Left hindlimb (tissue), 1 donor: Measurements from ENCODE around the gene IFT52.

Source experiments
- DNase-seq: peaks from one replicate; pipeline ENCODE4 v3.0.0-alpha.2; 2018

The IFT52 gene

GRCh38 chr20:43590392-43591303, at the start of gene IFT52:
Gene IFT52 (plus strand): TSS chr20:43590937. CDS start chr20:43594699, 3,762 bp downstream.
- DNase-seq = peak; percentile 95

DNA sequence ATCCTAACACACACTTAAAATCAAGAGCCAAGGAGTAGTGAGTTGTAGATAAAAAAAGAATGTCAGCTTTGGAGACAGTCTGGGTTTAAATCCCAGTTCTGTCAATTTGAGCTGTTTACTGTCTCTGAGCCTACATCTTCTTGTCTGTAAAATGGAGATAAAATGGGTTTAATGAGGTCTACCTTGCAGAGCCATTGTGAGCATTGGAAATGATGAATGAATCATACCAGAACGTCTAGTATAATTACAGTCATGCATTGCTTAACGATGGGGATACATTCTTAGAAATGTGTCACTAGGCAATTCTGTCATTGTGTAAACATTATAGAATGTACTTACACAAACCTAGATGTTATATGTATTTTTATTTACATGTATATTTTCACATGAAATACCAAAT, 49.5 kb upstream of the IFT52 start:
- DNase-seq = no peak

- no peak for DNase-seq
Measured at GRCh38 chr20:43542161-43542560, 48.6 kb upstream of the IFT52 start.

- no peak for DNase-seq
Measured at GRCh38 chr20:43542674-43543073, 48.1 kb upstream of the IFT52 start.

GRCh38 chr20:43543138-43543537, 47.6 kb upstream of the IFT52 start:
- no peak for DNase-seq

GRCh38 chr20:43544501-43544900, 46.2 kb upstream of the IFT52 start:
- DNase-seq = no peak

DNA sequence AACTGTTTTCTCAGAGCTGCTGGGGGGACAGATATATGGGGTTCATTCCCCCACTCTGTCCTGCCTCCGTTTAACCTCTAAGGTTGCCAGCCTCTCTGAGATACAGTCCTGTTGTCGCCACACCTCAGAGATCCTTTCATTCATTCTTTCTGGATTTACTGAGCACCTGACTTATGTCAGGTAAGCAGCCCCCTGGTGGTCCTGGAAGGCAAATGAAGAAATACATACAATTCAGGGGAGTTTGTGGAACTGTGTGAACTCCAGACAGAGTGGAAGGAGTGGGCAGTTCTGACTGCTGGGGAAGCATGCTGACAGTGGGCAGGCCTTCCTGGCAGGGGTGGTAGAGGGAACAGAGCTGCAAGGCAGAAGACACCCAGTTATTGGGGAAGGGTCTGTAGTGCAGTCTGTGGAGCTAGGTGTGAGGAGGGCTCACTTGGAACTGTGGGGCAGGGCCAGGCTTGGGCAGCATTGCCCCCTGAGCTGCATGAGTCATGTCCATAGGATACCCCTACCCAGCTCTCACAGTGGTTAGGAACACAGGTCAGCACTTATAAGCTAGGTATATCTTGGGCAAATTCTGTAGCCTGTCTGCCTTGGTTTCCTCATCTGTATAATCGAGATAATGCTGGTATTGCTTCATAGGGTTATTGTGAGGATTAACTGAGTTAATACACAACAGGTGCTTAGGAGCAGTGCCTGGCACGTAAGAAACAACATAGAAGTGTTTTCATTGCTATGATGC, 44.7 kb upstream of the IFT52 start:
- DNase-seq = no peak

DNA sequence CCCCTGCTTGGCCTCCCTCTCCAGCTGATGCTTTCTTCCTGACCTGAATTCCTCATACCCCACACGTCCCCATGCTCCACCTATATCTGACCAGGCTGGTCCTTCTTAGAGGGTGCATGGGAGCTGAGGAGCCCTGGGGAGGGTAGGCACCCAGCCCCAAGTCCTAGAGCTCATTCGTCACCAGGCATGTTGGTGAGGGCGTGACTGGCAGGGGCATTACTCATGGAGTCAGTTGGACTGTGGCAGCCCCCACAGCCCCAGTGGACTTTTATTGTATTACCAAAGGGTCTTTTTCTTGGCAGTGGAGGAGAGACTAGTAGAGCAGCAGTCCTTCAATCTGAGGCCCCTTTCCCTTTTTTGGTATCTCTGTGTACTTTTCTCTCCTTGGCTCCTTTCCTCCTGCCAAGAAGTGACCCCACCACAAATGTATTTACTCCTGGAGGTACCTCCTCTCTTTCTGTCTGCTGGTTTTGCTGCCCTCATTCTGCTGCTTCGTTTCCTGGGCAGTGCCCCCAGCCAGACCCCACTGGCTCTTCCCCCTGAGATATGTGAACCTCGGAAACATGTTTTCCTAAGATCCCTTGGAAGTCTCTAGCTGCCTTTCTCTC, 42.4 kb upstream of the IFT52 start:
- DNase-seq = no peak

GRCh38 chr20:43549416-43550065, 41.2 kb upstream of the IFT52 start:
- DNase-seq = no peak

- no peak for DNase-seq
Measured at GRCh38 chr20:43550456-43550855, 40.3 kb upstream of the IFT52 start.

- no peak for DNase-seq
Measured at GRCh38 chr20:43554369-43554768, 36.4 kb upstream of the IFT52 start.

DNA sequence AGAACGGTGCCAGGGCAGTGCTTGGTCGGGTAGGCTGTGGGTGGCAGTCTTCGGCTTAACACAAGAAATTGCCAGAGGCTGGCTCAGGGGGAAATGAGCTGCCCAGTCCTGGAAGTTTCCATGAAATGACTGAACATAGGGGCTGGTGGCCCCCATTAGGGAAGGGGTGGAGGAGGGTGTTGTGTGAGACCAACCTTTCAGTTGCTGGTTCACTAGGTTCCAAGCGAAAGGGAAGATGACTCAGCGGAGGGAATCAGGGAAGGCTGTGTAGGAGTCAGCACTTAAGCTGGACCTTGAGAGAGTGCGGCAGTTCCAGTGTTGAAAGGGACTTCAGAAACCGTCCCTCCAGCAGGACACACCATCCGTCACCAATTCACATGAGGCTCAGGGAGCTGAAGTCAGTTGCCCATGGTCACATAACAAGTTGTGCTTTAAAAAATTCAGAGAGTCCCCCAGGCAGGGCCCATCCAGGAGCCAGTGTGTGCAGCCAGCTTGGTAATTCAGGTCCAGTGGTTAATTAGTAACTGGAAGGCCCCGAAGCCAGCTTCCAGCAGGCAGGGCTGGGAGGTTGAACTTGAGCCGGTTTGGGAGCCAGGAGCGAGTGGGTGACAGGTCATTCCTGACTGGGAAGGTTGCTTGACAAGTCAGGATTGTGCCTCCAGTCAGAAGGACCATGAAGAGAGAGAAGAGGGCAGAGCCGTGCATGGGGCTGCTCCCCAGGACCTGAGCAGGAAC, 32.2 kb upstream of the IFT52 start, which contains the start of gene SGK2:
TSS of gene SGK2 (plus strand) at position 616 of the 735 bp plus-strand sequence. CDS start 7,469 bp downstream, outside the sequence.
- DNase-seq = no peak

DNA sequence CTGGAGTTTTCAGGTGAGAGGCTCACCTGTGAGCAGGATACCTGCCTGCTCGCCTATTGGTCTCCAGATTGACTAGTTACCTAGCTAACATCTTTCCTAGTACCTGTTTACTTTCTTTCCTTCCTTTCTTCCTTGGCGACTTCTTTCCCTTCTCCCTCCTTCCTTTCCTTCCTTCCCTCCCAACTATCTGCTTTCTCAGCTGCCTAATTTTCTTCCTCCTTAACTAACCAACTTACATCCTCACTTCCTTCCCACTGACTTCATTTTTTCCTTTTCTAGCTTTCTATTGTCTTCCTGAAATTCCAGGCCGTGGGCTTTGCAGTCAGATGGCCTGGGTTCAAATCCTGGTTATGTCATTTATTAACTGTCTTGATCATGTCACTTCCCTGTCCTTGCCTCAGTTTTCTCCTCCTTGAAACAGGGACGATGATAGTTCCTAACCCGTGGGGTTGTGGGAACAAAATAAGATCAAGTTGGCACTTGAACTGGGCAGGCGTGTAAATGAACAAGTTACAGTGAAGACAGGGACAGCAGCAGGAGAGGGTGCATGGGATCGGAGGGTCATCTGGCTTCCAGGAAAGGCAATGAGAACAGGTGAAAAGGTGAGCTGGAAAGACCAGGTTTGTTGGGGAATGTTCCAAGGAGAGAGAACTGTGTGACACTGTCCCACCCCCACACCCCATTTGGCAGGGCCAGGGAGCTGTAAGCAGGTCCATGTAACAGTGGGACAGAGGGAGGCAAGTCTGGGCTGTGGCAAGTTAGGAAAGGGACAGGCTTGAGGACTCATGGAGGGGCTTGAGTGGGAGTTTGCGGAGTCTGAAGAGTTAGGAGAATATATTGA, 31.4 kb upstream of the IFT52 start:
- DNase-seq = no peak

GRCh38 chr20:43560974-43561373, 29.8 kb upstream of the IFT52 start:
- DNase-seq = no peak

- DNase-seq = no peak
Measured at GRCh38 chr20:43563429-43563828, 27.3 kb upstream of the IFT52 start.

GRCh38 chr20:43563991-43564390, 26.7 kb upstream of the IFT52 start:
- DNase-seq = no peak

- DNase-seq = no peak
Measured at GRCh38 chr20:43564455-43564854, 26.3 kb upstream of the IFT52 start.

GRCh38 chr20:43564993-43565757, 25.6 kb upstream of the IFT52 start:
- DNase-seq = no peak

DNA sequence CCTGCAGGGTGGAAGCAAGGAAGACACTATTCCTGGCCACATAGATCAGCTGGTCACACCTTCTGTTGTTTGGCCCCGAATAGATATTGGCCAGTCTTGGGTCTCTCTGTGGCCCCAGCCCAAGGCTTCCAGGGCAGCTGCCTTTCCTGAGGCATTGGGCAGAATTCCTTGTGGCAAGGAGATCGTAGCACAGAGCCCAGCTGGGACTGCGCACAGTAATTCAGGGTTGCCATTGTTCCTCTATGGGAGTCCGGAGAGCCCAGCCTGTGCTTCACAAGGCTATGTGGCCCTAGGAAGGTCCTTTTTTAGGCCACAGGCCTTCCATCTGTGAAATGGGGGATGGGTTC, 25.0 kb upstream of the IFT52 start:
- DNase-seq = no peak

- no peak for DNase-seq
Measured at GRCh38 chr20:43567477-43567876, 23.3 kb upstream of the IFT52 start.

GRCh38 chr20:43568706-43569105, 22.0 kb upstream of the IFT52 start:
- DNase-seq = no peak
